Stomach (tissue), 4 donors: ENCODE results near the gene FYN.

ENCODE experiments used
- EP300 ChIP-seq: sonication (generic); formaldehyde crosslinking; IDR thresholded peaks from one replicate; pipeline ENCODE4 v1.6.1; 2017; ENCODE audit warnings: antibody characterized with exemption
- POLR2A ChIP-seq, 4 donors: fragments of 450-650 bp; IDR thresholded peaks; one replicate each; pipeline ENCODE4 v1.6.1; 2016; ENCODE audit warnings: antibody characterized with exemption in 4 of 4, control low read depth in 2 of 4, mild to moderate bottlenecking in 1 of 4, moderate library complexity in 1 of 4
- TF ChIP-seq, protein P1 (sequence below), 7 experiments: fragments of 450-650 bp in 4 of 7; fragments of 200-600 bp in 3 of 7; sonication (generic) in 3 of 7; IDR thresholded peaks; one replicate each; pipeline ENCODE4 v1.5.1; 2016 to 2019; ENCODE audit warnings: antibody characterized with exemption in 7 of 7, control low read depth in 2 of 7, mild to moderate bottlenecking in 1 of 7

GRCh38 chr6:111852725-111853124 lies 20.5 kb downstream of the FYN start:
- TF ChIP-seq, protein P1, sequence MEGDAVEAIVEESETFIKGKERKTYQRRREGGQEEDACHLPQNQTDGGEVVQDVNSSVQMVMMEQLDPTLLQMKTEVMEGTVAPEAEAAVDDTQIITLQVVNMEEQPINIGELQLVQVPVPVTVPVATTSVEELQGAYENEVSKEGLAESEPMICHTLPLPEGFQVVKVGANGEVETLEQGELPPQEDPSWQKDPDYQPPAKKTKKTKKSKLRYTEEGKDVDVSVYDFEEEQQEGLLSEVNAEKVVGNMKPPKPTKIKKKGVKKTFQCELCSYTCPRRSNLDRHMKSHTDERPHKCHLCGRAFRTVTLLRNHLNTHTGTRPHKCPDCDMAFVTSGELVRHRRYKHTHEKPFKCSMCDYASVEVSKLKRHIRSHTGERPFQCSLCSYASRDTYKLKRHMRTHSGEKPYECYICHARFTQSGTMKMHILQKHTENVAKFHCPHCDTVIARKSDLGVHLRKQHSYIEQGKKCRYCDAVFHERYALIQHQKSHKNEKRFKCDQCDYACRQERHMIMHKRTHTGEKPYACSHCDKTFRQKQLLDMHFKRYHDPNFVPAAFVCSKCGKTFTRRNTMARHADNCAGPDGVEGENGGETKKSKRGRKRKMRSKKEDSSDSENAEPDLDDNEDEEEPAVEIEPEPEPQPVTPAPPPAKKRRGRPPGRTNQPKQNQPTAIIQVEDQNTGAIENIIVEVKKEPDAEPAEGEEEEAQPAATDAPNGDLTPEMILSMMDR (IDR thresholded peaks at IDR 0.05), result no peak
- TF ChIP-seq POLR2A (IDR thresholded peaks at IDR 0.05) (no peak), EP300 (no peak)
